AG20443 (cell line): ENCODE data around the gene TCF20.

ENCODE experiments used
- DNase-seq: peaks from one replicate; pipeline ENCODE4 v3.0.0; 2012; ENCODE audit warnings: low spot score, mixed read lengths

TCF20 gene

GRCh38 chr22:42270510-42271190, at the start of gene TCF20:
TCF20 (minus strand) TSS chr22:42270653; CDS start chr22:42215305, 55,348 bp downstream.
- DNase-seq, result peak; percentile 96

- DNase-seq, result no peak
These were observed 48.9 kb upstream of the TCF20 start for GRCh38 chr22:42319386-42319785.

GRCh38 chr22:42318967-42319366, 48.5 kb upstream of the TCF20 start:
- no peak for DNase-seq

DNA sequence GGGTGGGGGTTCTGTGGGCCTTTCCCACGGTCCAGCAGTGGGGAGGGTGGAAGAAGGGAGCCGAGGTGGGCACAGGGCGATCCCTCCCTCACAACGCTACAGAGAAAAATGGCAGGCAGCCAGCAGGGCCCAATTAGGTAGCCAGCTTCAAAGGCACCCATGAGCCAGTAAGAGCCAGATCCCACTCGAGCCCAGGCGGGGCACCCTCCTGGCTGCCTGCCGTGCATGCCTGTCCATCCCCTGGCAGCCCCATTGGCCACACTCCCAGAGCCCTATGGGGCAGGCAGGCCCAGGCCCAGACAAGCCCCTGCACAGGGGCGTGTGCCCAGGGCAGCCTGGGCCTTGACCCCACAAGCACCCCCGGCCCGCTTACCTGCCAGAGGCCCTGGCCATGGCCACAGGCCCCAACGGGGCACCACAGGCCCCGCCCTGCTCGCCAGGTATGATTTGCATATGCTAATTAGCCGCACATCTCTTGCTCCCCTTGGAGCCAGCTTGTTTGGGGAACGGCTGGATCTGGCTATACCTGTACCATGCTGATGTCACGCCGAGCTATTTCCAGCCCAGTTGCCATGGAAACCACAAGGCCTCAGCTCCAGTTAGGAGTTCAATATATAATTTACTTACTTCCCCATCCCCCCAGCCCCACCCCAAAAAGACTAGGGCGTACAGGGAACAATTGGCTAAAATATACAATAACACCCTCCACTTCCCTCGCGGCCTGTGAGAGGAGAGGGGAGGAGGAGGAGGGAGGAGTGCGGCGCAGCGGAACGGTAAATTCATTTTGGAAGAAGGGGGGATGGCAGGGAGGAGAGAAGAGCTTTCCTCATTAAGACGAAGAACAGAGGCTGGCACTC, 47.5 kb upstream of the TCF20 start:
- DNase-seq, result no peak

- DNase-seq, result peak; percentile 85
These were observed 46.6 kb upstream of the TCF20 start for GRCh38 chr22:42317008-42317407.

DNA sequence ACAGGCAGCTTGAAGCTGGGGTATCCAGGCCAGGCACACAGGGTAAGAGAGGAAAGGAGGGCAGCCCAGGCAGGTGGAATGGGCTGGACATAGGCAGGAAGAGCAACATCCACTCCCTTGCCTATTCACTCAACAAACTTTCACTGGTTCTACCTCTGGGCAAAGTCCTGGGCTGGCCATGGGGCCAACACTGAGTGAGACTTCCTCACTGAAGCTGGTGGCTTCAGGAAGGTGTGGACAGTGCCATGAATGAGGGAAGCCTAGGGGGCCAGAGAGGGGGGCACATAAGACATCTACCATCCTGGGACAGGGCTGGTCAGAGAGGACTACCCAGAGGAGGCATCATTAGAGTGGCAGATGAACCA, 44.9 kb upstream of the TCF20 start:
- DNase-seq, result no peak

DNA sequence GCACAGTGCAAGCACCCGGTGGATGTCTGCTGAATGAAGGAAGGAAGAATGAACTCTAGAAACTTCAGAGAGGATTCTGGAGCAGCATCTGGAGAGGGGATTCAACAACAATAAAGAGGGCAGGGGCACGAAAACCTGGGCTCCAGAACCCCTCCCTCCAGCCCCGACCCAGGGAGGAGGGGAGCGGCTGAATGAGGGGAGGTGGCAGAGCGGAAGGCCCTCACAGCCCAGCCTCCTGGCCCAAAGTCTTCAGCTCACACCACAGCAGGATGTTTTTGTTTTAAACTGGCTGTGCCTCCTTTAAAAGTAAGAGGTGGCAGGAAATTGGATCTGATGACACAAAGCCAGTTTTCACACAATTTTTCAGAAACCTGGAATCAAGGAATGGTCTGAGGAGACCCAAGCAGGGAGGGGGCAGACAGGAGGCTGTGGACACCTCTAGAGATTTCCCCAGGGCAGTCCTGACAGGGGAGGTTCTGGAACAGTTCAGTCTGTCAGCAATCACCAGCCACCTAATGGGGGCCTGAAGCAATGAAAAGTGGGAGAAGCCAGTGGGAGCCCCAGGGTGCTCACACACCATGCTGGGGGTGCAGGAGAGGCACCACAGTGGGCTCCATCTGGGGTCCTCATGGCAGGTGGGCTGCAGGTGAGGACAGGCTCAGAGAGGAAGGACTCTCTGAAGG, 44.4 kb upstream of the TCF20 start:
- DNase-seq, result no peak

GRCh38 chr22:42313804-42314581, 43.5 kb upstream of the TCF20 start:
- DNase-seq, result no peak

- no peak for DNase-seq
These were observed 42.8 kb upstream of the TCF20 start for GRCh38 chr22:42313204-42313603.

GRCh38 chr22:42310291-42311015, 40.0 kb upstream of the TCF20 start:
- no peak for DNase-seq

DNA sequence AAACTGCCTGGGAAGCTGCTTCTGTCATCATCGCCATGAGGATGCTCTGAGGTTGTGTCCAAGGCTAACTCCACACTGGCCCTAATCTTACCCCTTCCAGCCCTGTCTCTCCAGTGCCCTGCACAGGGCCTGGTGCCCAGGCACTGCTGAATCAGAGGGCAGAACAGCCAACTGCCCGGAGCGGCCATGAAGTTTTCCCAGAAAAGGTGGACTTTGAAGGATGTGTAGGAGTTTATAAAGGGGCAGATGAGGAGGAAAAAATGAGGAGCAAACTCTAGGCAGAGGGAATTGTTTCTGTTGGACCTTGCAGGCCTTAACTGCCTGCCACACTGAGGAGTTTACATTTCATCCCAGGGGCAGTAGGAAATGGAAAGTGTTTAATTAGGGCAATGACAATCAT, 39.4 kb upstream of the TCF20 start:
- no peak for DNase-seq

- no peak for DNase-seq
These were observed 38.5 kb upstream of the TCF20 start for GRCh38 chr22:42308892-42309468.

- DNase-seq, result no peak
These were observed 37.5 kb upstream of the TCF20 start for GRCh38 chr22:42307806-42308563.

DNA sequence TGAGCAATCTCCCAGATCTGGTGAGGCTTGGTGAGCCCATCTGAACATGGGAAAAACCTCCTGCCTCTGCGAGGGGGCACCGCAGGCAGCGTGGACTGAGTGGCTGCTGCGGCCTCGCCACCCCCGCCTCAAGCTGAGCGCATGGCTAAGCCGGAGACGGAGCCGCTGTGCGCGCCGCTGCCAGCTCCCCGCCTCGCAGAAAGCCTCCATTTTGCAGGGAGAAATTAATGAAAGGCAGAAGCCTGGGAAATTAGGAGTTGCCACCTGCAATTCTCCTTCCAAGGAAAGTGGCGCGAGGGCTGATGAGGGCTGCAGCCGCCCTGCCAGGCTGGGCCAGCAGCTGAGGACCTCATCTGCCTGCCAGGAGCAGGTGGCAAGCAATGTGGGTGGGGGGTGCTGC, 35.6 kb upstream of the TCF20 start:
- no peak for DNase-seq

DNA sequence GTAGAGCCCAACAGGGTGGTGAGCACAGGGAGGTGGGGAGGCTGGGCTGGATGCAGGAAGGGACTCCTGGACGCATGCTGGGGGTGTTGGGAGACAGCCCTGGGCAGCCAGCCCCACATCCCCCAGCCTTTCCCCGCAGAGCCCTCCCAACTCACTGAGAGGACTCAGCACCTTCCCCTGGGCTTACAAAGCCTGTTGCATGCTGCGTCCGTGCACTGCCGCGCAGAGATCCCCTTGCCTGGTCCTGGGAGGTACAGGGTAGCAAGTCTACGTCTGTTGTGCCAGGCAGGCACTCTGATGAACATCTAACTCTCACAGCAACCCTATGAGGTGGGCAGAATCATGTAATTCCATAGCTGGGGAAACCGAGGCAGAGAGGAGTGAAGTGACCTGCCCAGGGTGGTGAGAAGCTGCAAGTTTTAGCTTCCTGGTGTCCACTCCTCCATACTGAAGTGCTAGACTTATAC, 33.9 kb upstream of the TCF20 start:
- DNase-seq, result no peak

- no peak for DNase-seq
These were observed 33.2 kb upstream of the TCF20 start for GRCh38 chr22:42303396-42304323.

GRCh38 chr22:42301742-42302102, 31.3 kb upstream of the TCF20 start:
- no peak for DNase-seq

- no peak for DNase-seq
These were observed 30.8 kb upstream of the TCF20 start for GRCh38 chr22:42301077-42301741.
